GM21390 (cell line): ENCODE data around the gene MRPL54.
"Not testable (repeated sequence)": the region's sequence is repeated elsewhere in the genome, so short reads cannot be mapped to it uniquely, and the experiment has no call there.

ENCODE experiments used
- ATAC-seq: cut with Tn5 transposase; IDR thresholded peaks from one replicate; pipeline ENCODE4 v1.9.1; 2021; ENCODE audit not compliant: unreplicated experiment

Gene MRPL54

DNA sequence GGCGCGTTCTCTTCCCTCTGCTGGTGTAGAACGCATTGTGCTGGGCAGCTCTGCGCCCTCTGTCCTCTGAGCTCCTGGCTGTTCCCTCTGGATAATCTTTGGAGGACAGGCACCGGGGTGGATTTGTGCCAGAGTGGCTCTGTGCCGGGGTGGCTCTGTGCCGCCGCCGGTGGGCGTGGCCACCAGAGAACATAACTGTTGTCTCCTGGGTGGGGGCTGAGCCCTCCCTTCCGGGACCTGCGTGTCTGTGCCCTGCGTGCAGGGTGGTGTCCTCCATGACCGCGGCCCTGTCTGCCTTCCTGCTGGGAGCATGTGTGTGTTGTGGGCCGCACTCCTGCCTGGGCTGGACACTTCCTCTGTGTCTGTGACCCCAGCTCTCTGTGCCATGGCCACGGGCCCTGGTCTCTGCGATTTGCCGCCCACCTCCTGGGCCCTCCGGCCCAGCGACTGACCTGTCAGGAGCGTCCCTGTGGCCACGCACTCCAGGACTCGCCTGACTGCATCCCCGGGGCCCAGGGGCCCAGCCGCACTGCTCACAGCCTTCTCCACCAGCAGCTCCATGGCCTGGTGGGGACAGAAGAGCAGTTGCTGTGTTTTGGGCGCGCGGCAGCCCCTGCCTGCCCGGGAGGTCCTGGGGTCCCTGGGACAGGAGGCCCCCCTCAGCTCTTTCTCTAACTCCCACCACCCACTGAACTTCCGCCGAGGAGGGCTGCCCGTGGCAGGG lies 46.1 kb downstream of the MRPL54 start:
- no peak for ATAC-seq

DNA sequence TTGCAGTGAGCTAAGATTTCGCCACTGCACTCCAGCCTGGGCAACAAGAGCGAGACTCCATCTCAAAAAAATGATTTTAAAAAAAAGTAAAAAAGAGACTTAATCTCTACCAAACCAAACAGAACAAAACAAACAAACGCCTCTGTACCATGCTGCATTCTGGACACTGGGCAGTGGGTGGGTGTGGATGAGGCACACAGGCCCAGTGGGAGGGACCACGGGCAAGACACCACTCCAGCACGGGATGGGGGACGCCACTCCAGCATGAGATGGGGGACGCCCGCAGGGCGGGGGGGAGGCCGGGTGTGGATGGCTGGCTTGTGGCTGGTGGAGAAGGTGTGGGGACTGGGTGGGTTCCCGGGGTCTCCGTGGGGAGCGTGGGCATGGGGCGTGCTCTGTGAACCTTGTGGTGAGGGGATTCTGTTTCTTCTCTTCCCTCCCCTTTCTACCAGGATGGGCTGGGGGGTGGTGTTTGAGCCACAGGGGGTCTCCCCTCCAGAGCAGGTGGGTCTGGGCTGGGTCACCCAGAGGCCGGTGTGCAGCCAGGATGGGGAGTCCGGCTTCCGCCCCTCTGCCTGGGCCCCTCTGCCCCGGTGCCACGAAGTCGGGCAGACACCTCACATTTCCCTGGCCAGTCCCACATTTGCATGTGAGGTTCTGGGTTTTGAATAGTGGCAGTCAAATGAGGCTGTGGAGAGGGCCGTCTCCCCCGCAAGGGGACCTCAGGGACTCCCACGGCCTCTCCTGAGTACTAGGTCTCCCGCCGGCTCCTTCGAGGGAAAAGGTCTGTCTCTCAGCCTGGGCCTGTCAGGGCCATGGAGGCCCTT lies 47.6 kb downstream of the MRPL54 start:
- ATAC-seq = no peak

DNA sequence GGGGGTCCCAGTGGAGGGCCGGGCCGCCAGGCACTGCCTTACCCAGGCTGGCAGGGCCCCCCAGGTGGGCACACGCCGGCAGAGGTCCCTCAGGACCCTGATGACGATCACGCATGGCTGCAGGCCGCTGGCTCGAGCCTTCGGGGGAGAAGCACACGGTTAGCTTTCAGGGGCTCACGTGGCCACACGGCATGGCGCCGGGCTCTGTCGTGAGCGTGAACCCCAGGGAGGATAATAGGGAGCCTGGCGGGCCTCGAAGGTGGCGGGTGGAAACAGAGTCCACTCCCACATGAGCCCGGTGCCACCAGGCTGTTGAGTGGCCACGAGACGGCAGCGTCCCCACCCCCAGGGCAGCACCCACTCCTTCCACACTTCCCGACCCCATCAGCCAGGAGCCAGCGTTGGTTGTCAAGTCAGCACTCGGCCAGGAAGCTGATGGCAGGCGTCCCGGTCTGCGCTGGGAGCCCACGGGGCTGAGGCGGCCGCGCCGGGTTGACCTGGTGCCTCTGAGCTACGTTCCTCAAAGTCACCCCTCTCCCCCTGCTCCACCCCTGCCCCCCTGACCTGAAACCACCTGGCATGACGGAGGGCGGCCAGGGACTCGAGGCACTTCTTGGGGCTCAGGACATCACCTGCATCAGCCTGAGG lies 48.4 kb downstream of the MRPL54 start:
- no peak for ATAC-seq

GRCh38 chr19:3813473-3814392 lies 51.3 kb downstream of the MRPL54 start:
- ATAC-seq = no peak

DNA sequence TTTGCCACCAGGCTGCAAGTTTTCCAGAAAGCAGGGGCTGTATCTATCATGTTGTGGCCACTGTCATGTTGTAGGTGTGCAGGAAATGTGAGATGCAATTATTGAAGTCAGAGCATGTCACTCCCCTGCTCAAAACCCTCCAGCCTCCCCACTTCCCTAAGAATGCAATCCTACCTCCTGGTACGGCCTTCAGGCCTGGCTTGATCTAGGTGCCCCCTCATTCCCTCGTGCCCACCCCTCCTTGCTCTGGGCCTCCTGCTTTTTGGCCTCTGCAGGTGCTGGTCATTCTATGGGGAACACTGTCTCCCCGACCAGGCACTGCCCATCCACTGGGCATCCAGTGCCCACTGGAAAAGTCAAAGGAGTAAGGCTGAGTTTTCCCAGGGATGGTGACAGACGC lies 52.2 kb downstream of the MRPL54 start:
- no peak for ATAC-seq

GRCh38 chr19:3816148-3816547 lies 53.7 kb downstream of the MRPL54 start:
- not testable (repeated sequence) for ATAC-seq

DNA sequence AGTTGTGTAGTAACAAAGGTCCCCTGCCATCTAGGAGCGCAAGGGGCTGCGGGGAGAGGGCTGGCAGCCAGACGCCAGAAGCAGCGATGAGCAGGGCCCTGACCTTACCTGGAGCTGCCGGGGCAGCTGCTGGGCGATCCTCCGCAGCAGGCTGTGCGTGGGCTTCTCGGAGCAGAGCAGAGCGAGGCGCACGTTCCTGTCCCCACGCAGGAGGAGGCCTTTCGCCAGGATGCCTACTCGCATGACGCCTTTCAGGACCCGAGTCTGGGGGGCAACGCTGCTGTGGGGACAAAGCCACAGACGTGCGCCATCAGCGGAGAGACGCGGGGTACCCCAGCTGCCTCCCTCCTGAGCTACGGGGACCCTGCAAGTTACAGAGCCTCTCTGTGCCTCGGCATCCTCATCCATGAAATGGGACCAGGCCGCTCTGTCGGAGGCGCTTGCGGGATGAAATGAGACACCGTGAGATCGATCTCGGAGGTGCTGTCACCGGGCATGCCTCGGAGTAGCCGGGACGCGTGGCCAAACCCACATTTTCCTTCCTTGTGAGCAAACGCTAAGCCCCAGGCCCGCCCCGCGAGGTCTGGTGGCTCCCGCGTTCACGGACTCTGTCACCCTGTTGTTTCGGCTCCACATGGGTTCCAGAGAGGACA lies 54.2 kb downstream of the MRPL54 start:
- ATAC-seq = no peak
